Measurements from ENCODE around the gene RBP3.
"Not testable (repeated sequence)": the region's sequence is repeated elsewhere in the genome, so short reads cannot be mapped to it uniquely, and the experiment has no call there.

The RBP3 gene

DNA sequence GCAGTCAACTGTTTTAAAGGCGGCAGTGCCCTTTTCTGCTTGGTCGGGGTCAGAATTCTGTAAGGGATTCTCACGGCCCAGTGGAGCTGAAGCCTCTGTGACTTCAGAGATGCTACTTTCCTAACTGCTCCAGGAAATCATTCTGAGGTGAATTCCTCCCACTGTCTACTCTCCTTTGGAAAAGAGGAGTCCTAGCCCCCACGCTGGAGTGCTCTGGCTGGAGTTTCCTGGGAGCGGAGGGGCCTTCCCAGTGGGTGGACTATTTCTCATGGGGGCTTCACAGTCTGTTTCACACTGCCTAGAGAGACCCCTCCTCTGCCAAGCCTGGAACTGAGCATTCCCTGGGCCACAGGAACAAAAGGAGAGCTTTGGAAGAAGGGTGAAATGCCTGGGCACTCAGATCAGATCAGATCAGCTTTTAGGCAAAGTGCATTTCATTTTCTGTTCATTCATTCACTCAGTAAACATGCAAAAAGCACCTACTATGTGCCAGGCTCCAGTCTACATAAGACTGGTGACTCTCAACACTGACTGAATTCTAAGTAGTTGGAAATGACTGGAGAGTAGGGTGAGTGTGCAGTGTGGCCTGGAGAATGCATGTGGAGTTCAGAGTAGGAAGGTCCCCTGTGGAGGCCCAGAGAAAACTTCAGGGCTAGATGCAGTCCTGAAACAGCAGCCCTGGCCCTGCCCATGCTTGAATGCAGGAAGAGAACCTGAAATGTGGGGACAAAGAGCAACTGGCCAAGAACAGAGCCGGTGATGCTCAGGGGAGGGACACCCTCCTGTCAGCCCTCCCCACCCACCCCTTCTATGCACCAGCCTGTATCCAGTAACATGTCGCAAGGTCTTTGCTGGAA is 23.7 kb downstream of the RBP3 start:
- no peak for DNase-seq

DNA sequence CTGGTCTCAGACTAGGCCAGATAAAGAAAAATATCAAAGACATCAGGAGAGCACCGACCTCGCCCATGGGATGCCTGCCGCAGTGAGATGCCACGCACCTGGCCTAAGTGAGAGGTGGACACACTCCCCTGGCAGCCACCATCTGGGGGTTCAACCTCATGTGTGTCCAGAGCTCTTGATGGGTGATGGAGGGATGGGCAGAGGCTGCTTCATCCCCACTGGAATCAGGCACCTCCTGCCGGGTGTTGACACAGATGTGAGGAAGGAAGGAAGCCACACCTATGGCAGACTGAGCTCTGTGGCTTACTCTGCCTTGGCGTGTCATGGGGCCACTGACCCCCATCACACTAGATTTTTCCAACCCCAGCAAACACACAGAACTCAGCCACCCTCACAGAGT is 24.6 kb downstream of the RBP3 start:
- no peak for DNase-seq

DNA sequence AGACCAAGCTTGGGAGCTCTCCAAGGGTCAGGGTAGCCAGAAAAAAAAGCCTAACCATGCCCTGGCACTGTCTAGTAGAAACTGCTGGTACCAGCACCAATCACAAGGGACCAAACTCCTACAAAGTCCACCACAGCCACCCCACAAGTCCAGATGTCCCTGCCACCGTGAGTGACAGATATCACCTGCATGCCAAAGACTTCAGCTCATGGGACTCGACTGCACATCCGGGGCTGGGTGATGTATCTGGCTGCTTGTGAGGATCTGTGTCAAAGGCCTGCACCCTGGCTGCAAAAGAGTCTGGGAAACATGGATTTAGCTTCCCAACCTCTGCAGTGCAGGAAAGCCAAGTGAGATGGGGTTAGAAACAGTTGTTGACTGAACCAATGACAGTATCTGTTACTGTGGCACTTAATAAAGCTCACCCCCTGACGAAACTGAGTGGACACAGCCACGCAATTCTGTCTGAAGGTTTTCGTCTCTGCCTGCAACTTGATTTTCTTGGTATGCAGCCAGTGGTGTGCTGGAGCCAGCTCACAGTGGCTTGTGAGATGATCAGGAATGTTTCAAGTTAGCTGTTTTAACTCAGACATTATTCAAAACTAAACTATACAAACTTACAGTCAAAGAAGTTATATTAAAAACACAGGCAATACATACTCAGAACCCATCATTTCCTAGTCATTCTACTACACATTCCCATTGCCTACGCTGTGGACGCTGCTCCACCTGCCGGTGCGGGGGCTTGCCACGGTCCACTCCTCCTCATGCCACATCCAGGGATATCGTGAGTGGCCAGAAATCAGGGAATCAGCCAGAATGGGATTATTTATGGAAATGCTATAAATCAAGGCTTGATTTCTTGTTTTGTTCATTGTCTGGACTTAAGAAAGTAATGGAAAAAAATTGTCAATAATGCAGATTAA is 26.7 kb downstream of the RBP3 start:
- DNase-seq = no peak

DNA sequence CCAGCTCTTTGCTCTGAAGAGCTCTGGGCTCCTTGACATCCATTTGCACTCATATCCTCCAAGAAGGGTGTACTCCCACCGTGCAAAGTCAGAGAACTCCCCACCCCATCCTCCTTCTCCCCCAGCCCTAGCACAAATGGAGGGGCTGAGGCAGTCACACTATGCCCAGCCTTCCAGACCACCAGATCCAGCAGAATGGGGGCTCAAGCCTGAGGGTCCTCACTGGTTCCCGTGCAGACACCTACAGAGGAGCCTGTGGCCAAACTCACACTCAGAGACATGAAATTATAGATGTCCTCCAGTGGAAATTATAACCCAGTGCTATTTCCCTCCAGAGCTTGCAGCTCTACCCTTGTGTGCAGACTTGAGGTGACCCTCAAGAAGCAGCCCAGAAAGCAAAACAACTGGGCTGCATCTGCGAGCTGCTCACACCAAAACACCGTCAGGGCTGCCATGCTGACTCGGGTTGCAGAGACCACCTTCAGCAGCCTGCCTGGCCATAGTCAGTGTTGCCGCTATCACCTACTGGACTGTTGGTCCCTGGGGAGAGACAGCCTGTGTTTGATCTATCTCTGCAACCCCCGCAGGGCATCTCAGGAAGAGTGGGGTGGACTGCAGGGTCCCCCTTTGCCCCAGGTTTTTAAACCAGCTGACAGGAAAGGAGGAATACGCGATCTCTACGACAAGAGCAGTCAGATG is 28.5 kb downstream of the RBP3 start:
- DNase-seq = no peak

DNA sequence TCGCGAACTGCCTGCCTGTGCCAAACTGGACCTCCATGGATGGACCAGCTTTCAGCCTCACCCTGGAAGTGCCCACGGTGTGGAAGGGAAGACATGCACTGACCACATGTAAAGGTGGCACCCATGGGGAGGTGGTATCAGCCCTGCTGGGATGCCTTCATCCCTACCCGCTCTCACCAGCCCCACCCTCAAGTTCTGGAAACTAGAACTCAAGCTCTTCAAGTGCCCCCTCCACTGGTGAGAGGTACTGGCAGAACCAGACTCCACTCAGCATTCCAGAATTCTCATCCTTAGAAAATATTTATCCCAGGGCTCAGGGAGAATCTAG is 30.0 kb downstream of the RBP3 start:
- no peak for DNase-seq

DNA sequence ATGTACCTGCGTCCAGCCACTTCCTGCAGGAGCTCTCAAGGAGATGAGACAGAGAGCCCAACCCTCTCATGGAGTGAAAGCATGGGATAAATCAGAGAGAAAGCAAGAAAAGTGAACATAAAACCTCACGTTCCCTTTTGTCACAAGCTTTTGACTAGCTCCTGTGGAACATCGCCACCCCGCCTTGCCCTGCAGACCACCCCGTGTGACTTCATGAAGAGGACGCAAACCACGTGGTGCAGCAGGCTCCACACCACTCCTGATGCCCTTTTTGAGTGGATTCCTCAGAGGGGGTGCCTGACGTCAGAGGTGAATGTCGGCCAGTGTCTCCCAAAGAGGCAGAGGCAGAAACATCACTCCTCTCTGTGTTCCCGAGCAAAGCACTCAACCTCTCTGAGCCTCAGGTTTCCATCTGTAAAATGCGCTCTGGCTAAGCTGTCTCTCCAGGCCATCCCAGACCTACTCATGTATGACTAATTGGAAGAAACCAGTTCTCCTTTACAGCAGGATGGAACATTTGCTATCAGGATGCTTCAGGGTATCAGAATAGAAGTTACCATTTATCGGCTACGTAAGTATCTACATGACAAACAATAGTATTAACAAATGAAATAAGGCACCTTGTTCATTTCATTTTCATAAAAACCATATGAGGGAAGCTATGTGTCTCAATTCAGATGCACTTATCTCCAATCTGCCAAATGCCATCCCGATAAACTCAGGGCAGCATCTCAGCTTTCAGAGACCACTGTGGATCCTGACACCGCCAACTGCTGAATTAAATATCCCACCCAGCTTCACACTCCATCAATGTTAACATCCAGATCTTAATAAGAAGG is 30.7 kb downstream of the RBP3 start:
- no peak for DNase-seq

DNA sequence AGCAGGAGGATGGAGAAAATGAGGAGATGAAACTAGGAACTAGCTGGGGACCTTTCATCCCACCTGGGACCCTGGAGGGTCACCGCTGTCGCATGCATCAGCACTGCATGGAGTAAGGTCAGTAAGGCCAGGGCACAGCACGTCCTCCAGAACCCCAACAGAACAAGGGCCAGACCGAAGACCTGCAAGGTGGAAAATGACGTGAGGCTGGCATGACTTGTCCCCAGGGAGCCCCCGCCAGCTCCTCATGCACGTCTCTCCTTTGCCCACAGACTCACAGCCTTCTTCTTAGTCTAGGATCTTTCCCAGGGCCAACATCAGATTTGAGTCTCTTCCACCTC is 31.3 kb downstream of the RBP3 start:
- no peak for DNase-seq

DNA sequence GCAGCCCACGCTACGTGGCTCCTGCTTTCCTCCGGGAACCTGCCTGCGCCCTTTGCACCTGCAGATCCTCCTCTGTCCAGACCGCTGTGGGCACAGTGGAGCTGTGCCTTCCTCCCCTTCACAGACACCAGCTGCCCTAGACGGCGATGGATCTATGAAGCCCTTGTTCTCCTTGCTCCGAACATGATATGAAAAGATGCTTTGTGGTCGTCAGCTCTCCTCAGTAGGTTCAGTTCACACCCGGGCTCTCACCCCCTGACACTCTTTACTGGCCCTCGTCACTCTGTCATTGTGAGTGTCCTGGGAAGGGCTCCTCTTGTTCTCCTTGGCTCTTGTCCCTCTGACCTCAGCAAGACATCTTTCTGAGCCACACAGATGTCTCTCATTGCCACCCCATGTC is 31.7 kb downstream of the RBP3 start:
- peak in 40 of 58 donors; percentile 21 to 91 (median 59) for DNase-seq

DNA sequence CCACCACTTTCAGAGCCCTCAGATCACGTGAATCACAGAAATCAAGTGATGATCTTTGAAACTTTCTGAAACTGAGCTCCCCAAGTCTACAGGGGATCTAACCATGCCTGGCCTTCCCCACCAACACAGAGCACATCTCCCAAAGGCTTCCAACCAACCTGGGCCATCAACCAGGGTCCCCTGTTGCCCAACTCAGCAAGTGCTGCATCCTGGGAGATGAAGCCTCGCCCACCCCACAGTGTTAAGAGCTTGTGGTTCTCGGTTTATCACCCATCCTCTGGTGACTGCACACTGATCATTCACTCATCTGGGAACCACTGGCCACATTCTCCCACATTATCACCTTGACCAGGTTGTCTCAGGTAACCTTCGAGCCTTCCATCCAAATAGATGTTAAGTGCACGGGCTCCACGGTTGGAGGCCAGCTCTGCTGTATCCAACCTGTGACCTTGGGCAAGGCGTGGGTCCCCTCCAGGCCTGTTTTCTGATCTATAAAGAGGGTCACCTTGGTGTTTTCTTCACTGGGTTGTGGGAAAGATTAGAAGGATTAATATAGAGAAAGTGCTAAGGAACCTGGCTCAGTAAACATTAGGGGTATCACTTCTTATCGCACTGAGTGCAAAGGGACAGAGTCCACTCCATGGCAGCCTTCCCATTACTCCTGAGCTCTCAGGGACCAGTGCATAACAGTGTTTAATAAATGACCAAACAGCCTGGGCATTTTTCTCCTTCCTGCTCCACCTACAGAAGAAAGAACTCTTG is 32.4 kb downstream of the RBP3 start:
- no peak for DNase-seq

DNA sequence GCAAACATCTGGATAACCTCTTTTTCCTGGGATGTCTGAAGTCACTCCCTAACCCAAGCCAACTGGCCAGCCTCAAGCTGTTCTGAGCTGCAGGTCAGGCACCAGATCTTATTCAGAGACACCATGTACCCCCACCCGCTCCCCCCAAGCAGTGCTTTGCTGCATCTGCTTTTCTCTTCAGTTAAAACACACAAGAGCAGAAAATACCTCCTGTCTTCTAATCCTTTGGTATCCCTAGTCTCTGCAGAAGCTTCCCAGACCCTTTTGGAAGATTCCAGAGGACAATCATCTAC is 32.9 kb downstream of the RBP3 start:
- no peak for DNase-seq

DNA sequence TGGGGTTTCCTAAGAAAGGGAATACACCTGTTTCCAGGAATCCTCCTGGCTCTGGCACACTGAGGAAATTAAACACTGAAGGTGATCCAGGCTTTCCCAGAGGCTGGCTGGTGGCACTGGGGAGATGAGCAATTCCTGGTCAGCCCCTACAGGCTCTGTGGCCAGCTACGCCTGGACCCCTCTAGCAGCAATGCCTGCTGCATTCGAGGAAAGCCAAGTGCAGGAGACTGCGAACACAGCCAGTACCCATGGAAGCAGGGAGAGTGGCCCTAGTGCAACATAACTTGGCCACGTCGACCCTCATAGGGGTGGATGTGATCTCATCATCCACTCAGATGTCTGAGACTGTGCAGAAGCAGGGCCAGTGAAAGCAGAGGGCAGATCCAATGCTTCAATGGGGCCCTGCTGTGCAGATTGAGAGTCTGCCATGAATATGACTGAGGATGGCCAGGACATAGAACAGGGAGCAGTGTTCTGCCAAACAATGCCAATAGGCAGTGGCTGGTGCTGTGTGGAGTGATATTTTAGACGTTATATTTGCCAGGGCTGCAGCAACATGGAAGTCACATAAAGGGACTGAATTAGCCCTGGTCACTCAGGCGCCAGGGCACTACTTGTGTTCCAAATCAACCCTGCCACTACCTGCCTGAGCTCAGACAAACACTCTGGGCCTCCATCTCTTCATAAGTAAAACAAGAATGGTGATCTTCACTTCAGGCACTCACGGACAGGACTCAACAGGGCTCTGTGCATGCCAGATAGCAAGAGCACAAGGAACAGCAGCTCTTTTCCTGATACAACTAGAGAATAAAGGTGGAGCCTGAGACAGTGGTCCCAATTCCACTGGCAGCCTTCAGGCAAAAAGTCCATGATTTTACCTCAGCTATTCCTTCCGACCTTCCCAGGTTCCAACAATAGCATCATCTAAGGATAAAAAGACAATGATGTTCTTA is 33.5 kb downstream of the RBP3 start:
- peak in 19 of 58 donors; percentile 24 to 75 (median 36) for DNase-seq

DNA sequence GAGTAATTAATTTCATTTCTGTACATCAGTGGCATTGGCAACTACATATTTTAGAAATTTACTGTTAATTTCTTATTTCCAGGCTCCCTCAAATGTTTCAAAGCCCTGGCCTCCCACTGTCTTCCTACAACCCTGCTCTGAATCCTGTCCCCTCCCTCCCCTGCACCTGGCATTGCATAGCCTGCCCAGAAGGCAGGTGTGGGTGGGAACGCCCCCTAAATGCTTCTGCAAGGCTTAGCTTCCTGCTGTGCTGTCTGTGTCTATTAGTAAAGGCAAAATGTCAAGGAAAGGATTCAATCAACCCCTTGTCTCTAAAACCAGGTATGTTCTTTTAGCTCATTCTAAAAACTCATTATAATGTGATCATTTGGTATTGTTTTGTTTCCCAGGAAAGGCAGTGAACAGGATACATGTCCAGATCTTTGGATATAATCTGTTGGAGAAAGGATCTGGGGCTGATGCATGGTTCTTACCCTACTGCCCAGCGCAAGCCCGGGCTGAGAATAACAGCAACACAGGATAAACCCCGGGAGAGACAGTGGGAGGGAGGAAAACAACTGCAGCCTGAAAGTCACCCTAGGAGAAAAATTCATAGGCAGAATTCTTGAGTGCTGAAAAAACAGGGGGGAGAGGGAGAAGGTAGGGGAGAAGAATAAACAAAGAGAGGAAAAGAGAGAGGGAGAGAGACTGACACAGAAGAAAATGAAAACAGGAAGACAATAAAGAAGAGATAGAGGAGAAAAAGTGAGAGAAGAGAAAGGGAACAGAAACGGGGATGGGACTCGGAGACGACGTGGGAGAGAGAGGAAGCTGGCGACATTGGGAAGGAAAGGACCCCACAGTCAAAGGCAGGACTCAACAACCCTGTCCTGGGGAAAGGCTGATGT is 35.3 kb downstream of the RBP3 start:
- DNase-seq = no peak

DNA sequence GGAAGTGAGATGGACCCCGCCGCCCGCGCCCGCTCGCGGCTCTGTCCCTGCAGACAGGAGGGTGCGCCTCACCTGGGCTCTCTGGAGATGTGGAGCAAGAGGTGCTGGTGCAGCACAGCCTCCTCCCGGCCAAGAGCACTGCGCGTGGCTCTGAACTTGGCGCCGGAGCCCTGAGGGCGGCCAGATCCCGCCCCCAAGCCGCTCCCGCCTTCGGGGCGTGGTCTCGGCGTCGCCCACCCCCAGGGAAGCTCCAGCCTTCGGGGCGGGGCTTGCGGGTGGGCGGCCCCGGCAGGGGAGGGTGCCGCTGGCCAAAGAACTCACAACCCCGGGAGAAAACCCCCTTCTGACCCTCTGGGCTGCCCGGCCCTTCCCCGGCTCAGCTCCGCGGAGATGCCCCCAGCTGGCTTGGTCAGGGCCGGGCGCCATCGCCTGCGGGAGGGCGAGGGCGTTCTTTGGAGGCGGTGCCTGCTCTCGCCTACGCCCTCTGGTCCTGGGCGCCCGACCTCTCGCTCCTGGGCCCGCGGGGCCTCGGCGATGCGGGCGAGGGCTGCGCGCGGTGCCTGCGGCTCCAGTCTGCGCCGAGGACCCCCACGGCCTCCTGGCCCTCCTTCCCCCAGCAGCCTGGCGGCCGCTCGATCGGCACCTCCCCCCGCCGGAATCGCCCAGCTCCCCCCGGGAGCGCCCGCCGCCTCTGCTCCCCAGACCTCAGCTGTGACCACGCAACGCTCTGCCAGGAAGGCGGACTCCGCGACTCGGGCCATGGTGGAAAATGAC is 36.2 kb downstream of the RBP3 start, which contains the start of gene ZNF488:
ZNF488 (minus strand) TSS at position 146 of the 774 bp plus-strand sequence. CDS start 15,464 bp downstream, outside the sequence.
- peak in 57 of 58 donors; percentile 30 to 93 (median 80) for DNase-seq

DNA sequence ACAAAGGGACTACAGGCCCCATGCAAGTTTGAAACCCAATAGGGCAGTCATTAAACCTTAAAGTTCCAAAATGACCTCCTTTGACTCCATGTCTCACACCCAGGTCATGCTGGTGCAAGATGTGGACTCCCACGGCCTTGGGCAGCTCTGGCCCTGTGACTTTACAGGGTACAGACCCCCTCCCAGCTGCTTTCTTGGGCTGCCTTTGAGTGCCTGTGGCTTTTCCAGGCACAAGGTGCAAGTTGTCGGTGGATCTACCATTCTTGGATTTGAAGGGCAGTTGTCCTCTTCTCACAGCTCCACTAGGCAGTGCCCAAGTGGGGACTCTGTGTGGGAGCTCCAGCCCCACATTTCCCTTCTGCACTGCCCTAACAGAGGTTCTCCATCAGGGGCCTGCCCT is 37.9 kb downstream of the RBP3 start:
- DNase-seq = not testable (repeated sequence)

DNA sequence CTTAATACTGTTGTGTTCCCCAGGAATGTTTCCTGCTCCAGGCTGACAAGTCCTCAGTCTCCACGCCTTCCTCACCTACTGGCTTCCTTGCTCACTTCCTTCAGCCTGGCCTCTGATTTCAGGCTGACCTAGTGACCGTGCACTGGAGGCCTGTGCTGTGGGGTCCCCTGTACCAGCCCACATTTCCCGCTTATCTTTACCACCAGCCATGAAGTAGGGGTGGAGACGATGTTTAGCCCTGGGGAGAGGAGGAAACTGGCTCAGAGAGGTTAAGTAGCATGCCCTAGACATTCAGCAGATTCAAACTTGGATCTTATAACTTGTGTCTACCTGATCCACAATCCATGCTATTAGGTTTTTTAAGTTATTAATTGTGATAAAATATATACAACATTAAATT is 40.7 kb downstream of the RBP3 start:
- no peak for DNase-seq

DNA sequence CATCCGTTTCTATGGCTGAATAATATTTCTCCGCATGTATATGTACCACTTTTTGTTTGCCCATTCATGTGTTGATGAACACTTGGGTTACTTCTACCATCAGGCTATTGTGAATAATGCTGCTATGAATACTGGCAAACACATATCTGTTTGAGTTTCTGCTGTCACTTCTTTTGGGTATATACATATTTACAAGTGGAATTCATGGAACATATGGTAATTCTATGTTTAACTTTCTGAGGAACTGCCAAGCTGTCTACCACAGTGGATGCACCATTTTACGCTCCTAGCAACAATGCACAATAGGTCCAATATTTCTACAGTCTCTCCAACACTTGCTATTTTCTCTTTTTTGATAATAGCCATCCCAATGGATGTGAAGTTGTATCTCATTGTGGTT is 41.5 kb downstream of the RBP3 start:
- no peak for DNase-seq

DNA sequence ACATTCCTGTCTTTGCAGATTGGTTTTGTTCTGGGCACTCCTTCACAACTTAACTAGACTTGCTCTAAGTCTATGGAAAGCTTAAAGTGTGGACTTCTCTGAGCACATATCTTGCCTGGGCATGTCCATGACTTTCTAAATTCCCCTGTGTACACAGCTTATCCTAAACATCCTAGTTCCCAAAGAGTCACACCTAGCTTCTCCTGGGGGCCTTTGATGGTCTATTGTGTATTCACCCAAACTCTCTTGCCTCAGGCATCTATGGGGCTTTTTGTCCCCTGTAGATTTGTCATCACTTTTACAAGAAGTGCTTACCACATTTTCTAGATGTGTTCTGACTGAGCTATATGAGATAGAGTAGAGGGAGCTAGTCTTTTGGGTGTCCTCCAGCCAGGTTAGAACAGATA is 48.2 kb downstream of the RBP3 start:
- DNase-seq = no peak

All from anterior cingulate cortex (tissue), 58 donors.